Vagina (tissue), 2 donors: ENCODE results near the gene VPS37D. TPM values are rescaled to one million over a fixed set of nuclear protein-coding genes. Genes with fewer than 3 reads are reported as not detected.
A peak's percentile ranks its signal among the peaks of the same experiment; 100 is the strongest.
"Not testable (repeated sequence)": the region's sequence is repeated elsewhere in the genome, so short reads cannot be mapped to it uniquely, and the experiment has no call there.

Experiments
- DNase-seq, 2 donors: peaks; one replicate each; pipeline ENCODE4 v3.0.0-alpha.2; 2017; ENCODE audit errors: extremely low spot score in 2 of 2
- H3K27ac ChIP-seq: fragments of 200-600 bp; sonication (generic); one replicate; pipeline ENCODE4 v1.5.1; 2019
- H3K27me3 ChIP-seq: fragments of 200-600 bp; sonication (generic); one replicate; pipeline ENCODE4 v1.5.1; 2019
- H3K36me3 ChIP-seq, 2 donors: fragments of 200-600 bp; sonication (generic); one replicate each; pipeline ENCODE4 v1.5.1; 2017 to 2019
- H3K4me1 ChIP-seq: fragments of 200-600 bp; sonication (generic); one replicate; pipeline ENCODE4 v1.5.1; 2019
- H3K4me3 ChIP-seq, 2 donors: fragments of 200-600 bp; sonication (generic); 1 replicate in 1 of 2; 2 replicates in 1 of 2; pipeline ENCODE4 v1.5.1; 2016 to 2019
- H3K9me3 ChIP-seq: fragments of 200-600 bp; sonication (generic); one replicate; pipeline ENCODE4 v1.5.1; 2019
- CTCF ChIP-seq, 3 experiments: fragments of 450-650 bp in 2 of 3; fragments of 200-600 bp in 1 of 3; sonication (generic) in 1 of 3; IDR thresholded peaks; one replicate each; pipeline ENCODE4 v1.5.1; 2017 to 2019; ENCODE audit warnings: antibody characterized with exemption in 3 of 3, mild to moderate bottlenecking in 2 of 3, moderate library complexity in 2 of 3
- POLR2A ChIP-seq, 2 donors: fragments of 450-650 bp; IDR thresholded peaks; one replicate each; pipeline ENCODE4 v1.6.1; 2017; ENCODE audit warnings: antibody characterized with exemption in 2 of 2, mild to moderate bottlenecking in 2 of 2, moderate library complexity in 2 of 2
- POLR2AphosphoS5 ChIP-seq, 2 donors: sonication (generic); formaldehyde crosslinking; IDR thresholded peaks; one replicate each; pipeline ENCODE4 v1.9.0; 2017; ENCODE audit warnings: antibody characterized with exemption in 2 of 2, mild to moderate bottlenecking in 2 of 2, low read depth in 1 of 2; ENCODE audit not compliant: insufficient read depth in 1 of 2
- intact Hi-C: fragments of 100-400 bp; cut with DNase I; formaldehyde crosslinking; loops from one replicate; pipeline ENCODE4 v1.15.1; 2023
- total RNA-seq: library from RNA; depleted of rRNA; stranded (reverse); fragments of >200 nt; gene quantifications from one replicate; pipeline ENCODE4 v1.2.3, GENCODE V29; 2016

The VPS37D gene
- total RNA-seq, 1 donor from 2014 or later, result 5.4 TPM

- Histone ChIP-seq H3K36me3 (no peaks in the 10 kb centered on the region), H3K27ac (peak overlapping the region; percentile 55), H3K27me3 (no peaks in the 10 kb centered on the region), H3K9me3 (no peaks in the 10 kb centered on the region), H3K4me3 (no peak overlapping the region), H3K4me1 (peaks cover 36% of the 10 kb centered on the region)
- intact Hi-C loops, result no loop called here
- DNase-seq, result no peak
- TF ChIP-seq POLR2AphosphoS5 (IDR thresholded peaks at IDR 0.05; ENCODE audit: insufficient read depth in 1 of 2, low read depth in 1 of 2), result no peak
- no peak for TF ChIP-seq CTCF (IDR thresholded peaks at IDR 0.05)
- TF ChIP-seq POLR2A (IDR thresholded peaks at IDR 0.05), result no peak
Measured at GRCh38 chr7:73705551-73705920, 37.9 kb downstream of the VPS37D start.

GRCh38 chr7:73706126-73707044 lies 38.8 kb downstream of the VPS37D start:
- H3K4me3 ChIP-seq, result no peak overlapping the region
- no peaks in the 10 kb centered on the region for H3K9me3 ChIP-seq
- no peak for DNase-seq
- TF ChIP-seq POLR2A (IDR thresholded peaks at IDR 0.05) (no peak), POLR2AphosphoS5 (IDR thresholded peaks at IDR 0.05; ENCODE audit: insufficient read depth in 1 of 2, low read depth in 1 of 2) (no peak), CTCF (IDR thresholded peaks at IDR 0.05) (no peak)
- H3K27me3 ChIP-seq, result no peaks in the 10 kb centered on the region
- no peaks in the 10 kb centered on the region for H3K36me3 ChIP-seq
- H3K27ac ChIP-seq, result peak overlapping the region; percentile 55
- intact Hi-C loops, result no loop called here
- peaks cover 36% of the 10 kb centered on the region for H3K4me1 ChIP-seq

GRCh38 chr7:73707045-73707631 lies 39.5 kb downstream of the VPS37D start:
- no peaks in the 10 kb centered on the region for H3K9me3 ChIP-seq
- H3K36me3 ChIP-seq, result no peaks in the 10 kb centered on the region
- H3K4me3 ChIP-seq, result no peak overlapping the region
- peaks cover 36% of the 10 kb centered on the region for H3K4me1 ChIP-seq
- H3K27me3 ChIP-seq, result no peaks in the 10 kb centered on the region
- DNase-seq, result no peak
- TF ChIP-seq CTCF (IDR thresholded peaks at IDR 0.05) (no peak), POLR2A (IDR thresholded peaks at IDR 0.05) (no peak), POLR2AphosphoS5 (IDR thresholded peaks at IDR 0.05; ENCODE audit: insufficient read depth in 1 of 2, low read depth in 1 of 2) (no peak)
- no peak overlapping the region for H3K27ac ChIP-seq
- intact Hi-C loops, result no loop called here

GRCh38 chr7:73708961-73709549 lies 41.4 kb downstream of the VPS37D start:
- no peak overlapping the region for H3K27ac ChIP-seq
- H3K4me3 ChIP-seq, result no peak overlapping the region
- H3K9me3 ChIP-seq, result no peaks in the 10 kb centered on the region
- H3K36me3 ChIP-seq, result no peaks in the 10 kb centered on the region
- intact Hi-C loops, result no loop called here
- no peak for DNase-seq
- no peak for TF ChIP-seq CTCF (IDR thresholded peaks at IDR 0.05)
- H3K27me3 ChIP-seq, result no peaks in the 10 kb centered on the region
- peaks cover 29% of the 10 kb centered on the region for H3K4me1 ChIP-seq

GRCh38 chr7:73712773-73713172 lies 45.1 kb downstream of the VPS37D start:
- Histone ChIP-seq H3K9me3 (no peaks in the 10 kb centered on the region), H3K27me3 (no peaks in the 10 kb centered on the region), H3K36me3 (no peaks in the 10 kb centered on the region), H3K27ac (no peak overlapping the region), H3K4me3 (no peak overlapping the region), H3K4me1 (peaks cover 32% of the 10 kb centered on the region)
- no peak for DNase-seq
- no peak for TF ChIP-seq CTCF (IDR thresholded peaks at IDR 0.05)
- TF ChIP-seq POLR2A (IDR thresholded peaks at IDR 0.05), result no peak
- no peak for TF ChIP-seq POLR2AphosphoS5 (IDR thresholded peaks at IDR 0.05; ENCODE audit: insufficient read depth in 1 of 2, low read depth in 1 of 2)
- intact Hi-C loops, result no loop called here

GRCh38 chr7:73713319-73713718 lies 45.7 kb downstream of the VPS37D start:
- H3K36me3 ChIP-seq, H3K27me3 ChIP-seq, DNase-seq, H3K9me3 ChIP-seq, H3K27ac ChIP-seq, intact Hi-C loops, H3K4me3 ChIP-seq: not testable (repeated sequence)
- peaks cover 37% of the 10 kb centered on the region for H3K4me1 ChIP-seq
